IMR-90 (cell line): ENCODE measurements around the gene TACC2. TPM values are rescaled to one million over a fixed set of nuclear protein-coding genes. Genes with fewer than 3 reads are reported as not detected.
A peak's percentile ranks its signal among the peaks of the same experiment; 100 is the strongest.

Experiments used
- ATAC-seq: fragments of 200-7000 bp; cut with Tn5 transposase; 2 replicates; pipeline ENCODE4 v1.9.1; 2020; ENCODE audit warnings: low read depth, mild to moderate bottlenecking, moderate library complexity
- BruUV-seq: library from RNA; stranded (reverse); fragments of 400-500 nt; replicated peaks from 2 replicates; lab custom pipeline; 2021; lab: Mats Ljungman, UMichigan
- CTCF ChIA-PET: fragments of 300-600 bp; formaldehyde crosslinking; extraction: SDS; loops from one replicate; lab custom pipeline; 2021; ENCODE audit warnings: antibody characterized with exemption; lab: Yijun Ruan, JAX
- POLR2A ChIA-PET: fragments of 300-600 bp; sonication (Branson Sonifier 250); formaldehyde crosslinking; loops from one replicate; lab custom pipeline; 2022; ENCODE audit warnings: antibody characterized with exemption; ENCODE audit not compliant: unreplicated experiment; lab: Charles Lee
- DNase-seq: peaks from one replicate; pipeline ENCODE4 v3.0.0; 2013
- H2AFZ ChIP-seq: replicated peaks from 2 replicates; pipeline ENCODE3; 2013; ENCODE audit warnings: low read length, mild to moderate bottlenecking; ENCODE audit not compliant: poor library complexity
- H2AK5ac ChIP-seq: 2 replicates; pipeline ENCODE4 v1.6.1; 2013; ENCODE audit warnings: low read depth, low read length, inconsistent platforms
- H2AK9ac ChIP-seq: replicated peaks from 2 replicates; pipeline ENCODE3; 2013; ENCODE audit warnings: mild to moderate bottlenecking, low read depth, low read length, moderate library complexity; ENCODE audit not compliant: poor library complexity
- H2BK120ac ChIP-seq: 2 replicates; pipeline ENCODE4 v1.6.1; 2013; ENCODE audit warnings: low read depth, low read length, inconsistent platforms
- H2BK15ac ChIP-seq: 3 replicates; pipeline ENCODE4 v1.6.1; 2013; ENCODE audit warnings: low read depth, low read length, inconsistent platforms
- H2BK20ac ChIP-seq: 2 replicates; pipeline ENCODE4 v1.6.1; 2013; ENCODE audit warnings: low read depth, mild to moderate bottlenecking, inconsistent platforms, low read length, moderate library complexity
- H2BK5ac ChIP-seq: 2 replicates; pipeline ENCODE4 v1.6.1; 2013; ENCODE audit warnings: mild to moderate bottlenecking, low read depth, low read length, inconsistent platforms; ENCODE audit not compliant: poor library complexity, severe bottlenecking
- H3K14ac ChIP-seq: replicated peaks from 2 replicates; pipeline ENCODE4 v1.6.1; 2013; ENCODE audit warnings: low read depth, low read length, inconsistent platforms
- H3K18ac ChIP-seq: 2 replicates; pipeline ENCODE4 v1.6.1; 2013; ENCODE audit warnings: low read depth, low read length, control low read depth
- H3K23ac ChIP-seq: 2 replicates; pipeline ENCODE4 v1.6.1; 2013; ENCODE audit warnings: low read depth, low read length, inconsistent platforms
- H3K27ac ChIP-seq: 2 replicates; pipeline ENCODE4 v1.5.1; 2013; ENCODE audit warnings: mild to moderate bottlenecking, control low read depth, low read length; ENCODE audit not compliant: insufficient read depth
- H3K27me3 ChIP-seq: 2 replicates; pipeline ENCODE4 v1.6.1; 2013; ENCODE audit warnings: low read length; ENCODE audit not compliant: control insufficient read depth, insufficient read depth
- H3K36me3 ChIP-seq: 2 replicates; pipeline ENCODE4 v1.6.1; 2013; ENCODE audit warnings: low read length, mixed read lengths; ENCODE audit not compliant: control insufficient read depth, insufficient read depth
- H3K4ac ChIP-seq: 2 replicates; pipeline ENCODE4 v1.6.1; 2013; ENCODE audit warnings: low read depth, low read length, inconsistent platforms
- H3K4me1 ChIP-seq: 2 replicates; pipeline ENCODE4 v1.6.1; 2013; ENCODE audit warnings: low read length, mixed read lengths; ENCODE audit not compliant: control insufficient read depth, insufficient read depth
- H3K4me2 ChIP-seq: 2 replicates; pipeline ENCODE4 v1.6.1; 2013; ENCODE audit warnings: low read depth, mild to moderate bottlenecking, control low read depth, low read length, moderate library complexity
- H3K4me3 ChIP-seq: 2 replicates; pipeline ENCODE4 v1.5.1; 2013; ENCODE audit warnings: low read depth, mild to moderate bottlenecking, control low read depth, low read length, moderate library complexity; ENCODE audit not compliant: insufficient read depth
- H3K56ac ChIP-seq: 2 replicates; pipeline ENCODE4 v1.6.1; 2013; ENCODE audit warnings: low read length, inconsistent platforms; ENCODE audit not compliant: insufficient read depth; ENCODE audit errors: extremely low read depth
- H3K79me1 ChIP-seq, 2 experiments: 2 replicates each; pipeline ENCODE4 v1.6.1; 2013; ENCODE audit warnings: low read length in 2 of 2, inconsistent platforms in 1 of 2, low read depth in 1 of 2
- H3K9ac ChIP-seq: 2 replicates; pipeline ENCODE4 v1.6.1; 2013; ENCODE audit warnings: low read depth, low read length, control low read depth
- H3K9me1 ChIP-seq: 2 replicates; pipeline ENCODE4 v1.6.1; 2013; ENCODE audit warnings: low read length, inconsistent platforms; ENCODE audit not compliant: insufficient read depth
- H3K9me3 ChIP-seq: 2 replicates; pipeline ENCODE4 v1.6.1; 2013; ENCODE audit warnings: low read length; ENCODE audit not compliant: control insufficient read depth, insufficient read depth
- H4K20me1 ChIP-seq: 2 replicates; pipeline ENCODE4 v1.6.1; 2013; ENCODE audit warnings: low read length, inconsistent platforms; ENCODE audit not compliant: insufficient read depth
- H4K5ac ChIP-seq: 2 replicates; pipeline ENCODE4 v1.6.1; 2013; ENCODE audit warnings: mild to moderate bottlenecking, low read depth, low read length, control low read depth
- H4K8ac ChIP-seq, 2 experiments: 2 replicates each; pipeline ENCODE4 v1.6.1; 2013; ENCODE audit warnings: low read depth in 2 of 2, low read length in 2 of 2, control low read depth in 1 of 2, inconsistent platforms in 1 of 2
- H4K91ac ChIP-seq: 2 replicates; pipeline ENCODE4 v1.6.1; 2013; ENCODE audit warnings: low read depth, low read length, inconsistent platforms; ENCODE audit not compliant: insufficient read depth
- BHLHE40 ChIP-seq: fragments of 150-350 bp; IDR thresholded peaks from 2 replicates; pipeline ENCODE4 v1.6.1; 2016; ENCODE audit warnings: mild to moderate bottlenecking, low read depth, low read length
- CHD1 ChIP-seq: IDR thresholded peaks from 2 replicates; pipeline ENCODE4 v1.6.1; 2012; ENCODE audit warnings: low read depth, low read length, improper control_type of control experiment
- CTCF ChIP-seq: conservative IDR thresholded peaks from 2 replicates; pipeline ENCODE4 v1.5.1; 2012; ENCODE audit warnings: mild to moderate bottlenecking, low read depth, low read length, improper control_type of control experiment
- FOS ChIP-seq: fragments of 150-350 bp; IDR thresholded peaks from 2 replicates; pipeline ENCODE4 v1.6.1; 2016; ENCODE audit warnings: low read depth, low read length
- MAFK ChIP-seq: IDR thresholded peaks from 2 replicates; pipeline ENCODE4 v1.6.1; 2012; ENCODE audit warnings: low read depth, low read length, improper control_type of control experiment
- MAZ ChIP-seq: IDR thresholded peaks from 2 replicates; pipeline ENCODE4 v1.6.1; 2012; ENCODE audit warnings: low read depth, mild to moderate bottlenecking, low read length, improper control_type of control experiment, moderate library complexity, borderline replicate concordance
- MXI1 ChIP-seq: IDR thresholded peaks from 2 replicates; pipeline ENCODE4 v1.6.1; 2012; ENCODE audit warnings: low read depth, mild to moderate bottlenecking, low read length, moderate library complexity, borderline replicate concordance
- NFE2L2 ChIP-seq: fragments of 150-350 bp; IDR thresholded peaks from 2 replicates; pipeline ENCODE4 v1.6.1; 2016; ENCODE audit warnings: low read depth, mild to moderate bottlenecking, low read length
- RCOR1 ChIP-seq: IDR thresholded peaks from 2 replicates; pipeline ENCODE4 v1.6.1; 2012; ENCODE audit warnings: mild to moderate bottlenecking, low read length, improper control_type of control experiment; ENCODE audit not compliant: insufficient replicate concordance
- RFX5 ChIP-seq: IDR thresholded peaks from 2 replicates; pipeline ENCODE4 v1.8.0; 2012; ENCODE audit warnings: low read depth, mild to moderate bottlenecking, low read length, moderate library complexity
- SMC3 ChIP-seq: fragments of 150-350 bp; IDR thresholded peaks from 2 replicates; pipeline ENCODE4 v1.6.1; 2016; ENCODE audit warnings: low read depth, mild to moderate bottlenecking, antibody characterized with exemption, low read length, moderate library complexity
- WGBS, 2 experiments: methylation state at CpG; one replicate each; pipeline versions ENCODE4 v1.1.5 to v1.1.7; 2013; ENCODE audit warnings: missing lambda C conversion rate in 2 of 2; ENCODE audit not compliant: insufficient read length in 1 of 2; ENCODE audit errors: extremely low coverage in 2 of 2; 5-methylcytosine and 5-hydroxymethylcytosine counted together
- dilution Hi-C: fragments of 300-500 bp; cut with HindIII; formaldehyde crosslinking; loops from one replicate; pipeline ENCODE4 v1.14.3; 2018; ENCODE audit warnings: low sequenced_read_pairs; ENCODE audit not compliant: unreplicated experiment
- in situ Hi-C: fragments of 300-500 bp; cut with MboI; formaldehyde crosslinking; loops from 3 replicates; pipeline ENCODE4 v1.14.3; 2019; ENCODE audit warnings: low sequenced_read_pairs, inconsistent platforms, mixed read lengths
- intact Hi-C: fragments of 100-400 bp; cut with micrococcal nuclease; formaldehyde crosslinking; loops from 2 replicates; pipeline ENCODE4 v1.10.0; 2022
- polyA plus RNA-seq, 3 experiments: library from polyadenylated mRNA; depleted of rRNA; stranded (reverse); fragments of >200 nt; gene quantifications; 2 replicates each; pipeline ENCODE4 v1.2.3, GENCODE V29; 2012; ENCODE audit warnings: low replicate concordance in 1 of 3
- total RNA-seq: library from RNA; depleted of rRNA; stranded (reverse); fragments of >200 nt; gene quantifications from 2 replicates; pipeline ENCODE4 v1.2.3, GENCODE V29; 2012
- TF ChIP-seq, protein P1 (sequence below): fragments of 150-350 bp; IDR thresholded peaks from 2 replicates; pipeline ENCODE4 v1.6.1; 2016; ENCODE audit warnings: low read depth, mild to moderate bottlenecking, low read length, moderate library complexity, borderline replicate concordance

TACC2 gene
- total and polyA plus RNA-seq, 2 of the 4 experiments (the other 2 are of a cell fraction), result 2.9 to 15.4 TPM

DNA sequence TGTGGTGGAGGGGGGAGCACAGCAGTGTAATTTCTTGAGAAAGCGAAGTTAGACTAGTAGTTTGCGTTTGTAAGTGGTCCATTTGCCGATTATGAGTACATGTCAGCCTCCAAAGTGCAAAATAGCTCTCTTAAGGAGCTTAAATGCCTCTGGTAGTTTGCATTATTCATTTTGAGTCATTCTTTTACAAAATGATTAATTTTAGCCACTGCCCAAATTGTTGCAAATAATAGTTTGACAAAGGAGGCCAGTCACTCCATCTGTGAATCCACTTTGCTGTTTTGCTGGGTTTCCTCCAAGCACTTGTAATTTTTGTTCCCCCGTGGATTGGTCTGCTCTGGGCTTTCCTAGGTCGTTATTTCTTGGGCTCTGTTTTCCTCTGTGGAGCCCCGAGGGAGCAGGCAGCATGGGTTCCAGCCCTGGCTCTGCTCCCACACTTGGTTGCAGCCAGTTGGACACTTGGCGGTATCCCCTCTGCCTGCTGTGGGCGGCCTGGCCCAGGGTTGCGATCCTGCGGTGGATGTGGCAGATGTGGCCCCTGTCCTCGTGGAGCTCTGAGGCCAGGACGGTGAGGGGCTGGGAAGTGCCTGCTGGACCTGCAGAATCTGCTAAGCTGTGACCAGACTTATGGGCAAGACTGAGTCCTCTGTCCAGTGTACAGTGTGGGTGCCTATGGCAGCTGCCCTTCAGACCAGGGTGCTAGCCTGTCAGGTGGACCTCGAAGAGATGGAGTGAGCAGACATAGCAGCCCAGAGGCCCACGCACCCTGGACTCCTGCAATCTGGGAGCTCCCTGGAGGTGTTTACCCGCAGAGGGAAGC, 153.1 kb downstream of the TACC2 start:
- Histone ChIP-seq H4K91ac (peak overlapping the region; percentile 40), H3K9me1 (peaks cover 25% of the 10 kb centered on the region), H3K56ac (no peak overlapping the region; the same call in 1 of the 2 replicates), H4K8ac (peak overlapping the region in 1 of 2 experiments; percentile 38; a peak in 1 of 4 replicates), H3K4me3 (no peak overlapping the region), H3K23ac (peak overlapping the region; percentile 62; the same call in 1 of the 2 replicates), H2BK120ac (peak overlapping the region; percentile 67), H3K27ac (no peak overlapping the region), H4K20me1 (peaks cover 23% of the 10 kb centered on the region), H3K36me3 (no peaks in the 10 kb centered on the region), H3K27me3 (no peaks in the 10 kb centered on the region), H2BK15ac (peak overlapping the region; percentile 15; the same call in 1 of the 3 replicates), H3K4me2 (no peak overlapping the region), H3K4ac (peak overlapping the region; percentile 61), H3K14ac (peak overlapping the region; percentile 19; the same call in 1 of the 2 replicates), H4K5ac (no peak overlapping the region), H2BK20ac (peak overlapping the region; percentile 27), H3K9ac (no peak overlapping the region), H3K79me1 (peaks cover 6 to 70% of the 10 kb centered on the region in 2 experiments; a peak in 3 of 4 replicates), H2AK5ac (peak overlapping the region; percentile 81), H3K18ac (no peak overlapping the region), H3K4me1 (peaks cover 25% of the 10 kb centered on the region), H3K9me3 (no peaks in the 10 kb centered on the region), H2BK5ac (peak overlapping the region; percentile 53), H2AFZ (peak overlapping the region; percentile 61), H2AK9ac (peak overlapping the region; percentile 66)
- ATAC-seq (peak; percentile 7), DNase-seq (peak; percentile 63)
- ChIA-PET POLR2A (no interaction called here), CTCF (interaction anchor here (0.6 to 2.0 kb wide), 9 partner anchors 12 to 372 kb away, joined by 3 to 8 read pairs (median 4); no protein-coding TSS in a partner anchor)
- BruUV-seq, result no TSS peak
- 43% methylated on average over 9 of the region's 15 CpGs; no CpG with 5 or more reads in 1 of the 2 experiments for WGBS, 2 experiments
- dilution Hi-C loops (no loop called here), intact Hi-C loops (loop anchor here (2.0 to 5.0 kb wide), 3 partner anchors 29 to 295 kb away; no protein-coding TSS in a partner anchor), in situ Hi-C loops (loop anchor here (25.0 kb wide), 1 partner anchor 1020 kb away; the partner anchor contains the start of gene BUB3)
- TF ChIP-seq BHLHE40 (no peak), MAZ (no peak), FOS (no peak), MXI1 (no peak), SMC3 (no peak), RCOR1 (no peak), RFX5 (no peak), CHD1 (no peak), MAFK (no peak), NFE2L2 (no peak), CTCF (no peak)
- TF ChIP-seq, protein P1, sequence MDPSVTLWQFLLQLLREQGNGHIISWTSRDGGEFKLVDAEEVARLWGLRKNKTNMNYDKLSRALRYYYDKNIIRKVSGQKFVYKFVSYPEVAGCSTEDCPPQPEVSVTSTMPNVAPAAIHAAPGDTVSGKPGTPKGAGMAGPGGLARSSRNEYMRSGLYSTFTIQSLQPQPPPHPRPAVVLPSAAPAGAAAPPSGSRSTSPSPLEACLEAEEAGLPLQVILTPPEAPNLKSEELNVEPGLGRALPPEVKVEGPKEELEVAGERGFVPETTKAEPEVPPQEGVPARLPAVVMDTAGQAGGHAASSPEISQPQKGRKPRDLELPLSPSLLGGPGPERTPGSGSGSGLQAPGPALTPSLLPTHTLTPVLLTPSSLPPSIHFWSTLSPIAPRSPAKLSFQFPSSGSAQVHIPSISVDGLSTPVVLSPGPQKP, result no peak
